GM18907 (cell line): ENCODE results near the gene AP4S1.
"Not testable (repeated sequence)": the region's sequence is repeated elsewhere in the genome, so short reads cannot be mapped to it uniquely, and the experiment has no call there.

Experiments used
- ATAC-seq: cut with Tn5 transposase; IDR thresholded peaks from one replicate; pipeline ENCODE4 v1.9.1; 2021; ENCODE audit warnings: mild to moderate bottlenecking, moderate library complexity; ENCODE audit not compliant: unreplicated experiment

AP4S1 gene

GRCh38 chr14:31004007-31004406, 21.4 kb upstream of the AP4S1 start:
- not testable (repeated sequence) for ATAC-seq

- no peak for ATAC-seq
Observed at GRCh38 chr14:31006703-31007102, 18.7 kb upstream of the AP4S1 start.

- ATAC-seq: no peak
Observed at GRCh38 chr14:31009836-31010574, 15.4 kb upstream of the AP4S1 start.

- no peak for ATAC-seq
Observed at GRCh38 chr14:31010935-31011334, 14.5 kb upstream of the AP4S1 start.

GRCh38 chr14:31013841-31014240, 11.6 kb upstream of the AP4S1 start:
- no peak for ATAC-seq

- ATAC-seq: no peak
Observed at GRCh38 chr14:31018057-31018645, 7.3 kb upstream of the AP4S1 start.

- no peak for ATAC-seq
Observed at GRCh38 chr14:31020834-31021575, 4.4 kb upstream of the AP4S1 start.

- ATAC-seq: no peak
Observed at GRCh38 chr14:31021576-31021949, 3.9 kb upstream of the AP4S1 start.

GRCh38 chr14:31022386-31022785, 3.1 kb upstream of the AP4S1 start:
- ATAC-seq: no peak

- ATAC-seq: no peak
Observed at GRCh38 chr14:31024010-31024480, 1.4 kb upstream of the AP4S1 start.

- no peak for ATAC-seq
Observed at GRCh38 chr14:31024577-31025366, 677 bp upstream of the AP4S1 start.

GRCh38 chr14:31026077-31026449, 614 bp downstream of the AP4S1 start, which contains the start of gene STRN3:
Gene STRN3, minus strand, starts transcription at chr14:31026379. Its CDS starts 194 bp downstream, at chr14:31026185.
- ATAC-seq: no peak

- peak; percentile 94 for ATAC-seq
Observed at GRCh38 chr14:31026450-31027235, 1.2 kb downstream of the AP4S1 start.

GRCh38 chr14:31027847-31028246, 2.4 kb downstream of the AP4S1 start:
- no peak for ATAC-seq

GRCh38 chr14:31029016-31029970, 3.8 kb downstream of the AP4S1 start:
- ATAC-seq: no peak

GRCh38 chr14:31030469-31030868, 5.0 kb downstream of the AP4S1 start:
- no peak for ATAC-seq

- no peak for ATAC-seq
Observed at GRCh38 chr14:31036552-31036951, 11.1 kb downstream of the AP4S1 start.

GRCh38 chr14:31037709-31038221, 12.3 kb downstream of the AP4S1 start:
- ATAC-seq: no peak
